ENCODE data around the gene DEFB116. TPM values are rescaled to one million over a fixed set of nuclear protein-coding genes. Genes with fewer than 3 reads are reported as not detected.

Gene DEFB116
- total and polyA plus RNA-seq, 2 of the 13 experiments (the other 11 are each of a cell fraction or from before 2014, with no cell fraction given): not detected

DNA sequence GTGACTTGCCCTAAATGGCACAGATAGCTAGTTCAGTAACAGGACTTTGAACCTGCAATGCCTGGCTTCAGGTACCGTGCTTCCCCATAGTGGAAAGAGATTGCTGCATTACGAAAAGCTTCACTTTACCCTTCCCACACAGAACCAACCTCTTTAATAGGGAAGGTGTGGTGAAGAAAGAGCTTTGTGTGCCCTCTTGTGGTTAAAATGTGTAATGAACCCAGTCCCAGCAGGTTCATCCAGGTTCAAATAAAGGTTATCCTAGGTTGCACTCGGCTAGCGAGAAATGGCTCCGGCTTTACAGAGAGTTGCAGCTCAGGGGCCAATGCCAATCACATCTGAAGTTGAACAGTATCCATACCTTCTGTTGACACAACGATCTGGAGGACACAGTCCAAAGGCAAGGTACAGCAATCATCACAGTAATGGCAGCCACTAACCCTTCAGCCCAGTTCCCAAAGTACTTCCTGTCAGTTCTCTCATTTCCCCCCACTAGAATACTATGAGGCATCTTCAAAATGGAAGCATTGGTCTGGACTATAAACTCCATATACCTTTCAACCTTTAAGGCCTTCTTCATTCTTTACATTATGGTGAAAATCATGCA lies 48.0 kb downstream of the DEFB116 start (continued):
- no peak for TF ChIP-seq HOXD1 (CRISPR knock-in tag; IDR thresholded peaks at IDR 0.05)
- TF ChIP-seq XRCC5 (optimal IDR thresholded peaks at IDR 0.05; ENCODE audit: low read length): peak; percentile 85
- TF ChIP-seq SMC3 (IDR thresholded peaks at IDR 0.05; ENCODE audit: low read length): peak; percentile 90
- TF ChIP-seq RARA (CRISPR knock-in tag; IDR thresholded peaks at IDR 0.05): peak; percentile 64; the same call in 1 of the 2 replicates
- TF ChIP-seq ZNF841 (CRISPR knock-in tag; IDR thresholded peaks at IDR 0.05; ENCODE audit: borderline replicate concordance): no peak
- TF ChIP-seq SNAI1 (CRISPR knock-in tag; IDR thresholded peaks at IDR 0.05; ENCODE audit: borderline replicate concordance): no peak
- TF ChIP-seq, protein P1, sequence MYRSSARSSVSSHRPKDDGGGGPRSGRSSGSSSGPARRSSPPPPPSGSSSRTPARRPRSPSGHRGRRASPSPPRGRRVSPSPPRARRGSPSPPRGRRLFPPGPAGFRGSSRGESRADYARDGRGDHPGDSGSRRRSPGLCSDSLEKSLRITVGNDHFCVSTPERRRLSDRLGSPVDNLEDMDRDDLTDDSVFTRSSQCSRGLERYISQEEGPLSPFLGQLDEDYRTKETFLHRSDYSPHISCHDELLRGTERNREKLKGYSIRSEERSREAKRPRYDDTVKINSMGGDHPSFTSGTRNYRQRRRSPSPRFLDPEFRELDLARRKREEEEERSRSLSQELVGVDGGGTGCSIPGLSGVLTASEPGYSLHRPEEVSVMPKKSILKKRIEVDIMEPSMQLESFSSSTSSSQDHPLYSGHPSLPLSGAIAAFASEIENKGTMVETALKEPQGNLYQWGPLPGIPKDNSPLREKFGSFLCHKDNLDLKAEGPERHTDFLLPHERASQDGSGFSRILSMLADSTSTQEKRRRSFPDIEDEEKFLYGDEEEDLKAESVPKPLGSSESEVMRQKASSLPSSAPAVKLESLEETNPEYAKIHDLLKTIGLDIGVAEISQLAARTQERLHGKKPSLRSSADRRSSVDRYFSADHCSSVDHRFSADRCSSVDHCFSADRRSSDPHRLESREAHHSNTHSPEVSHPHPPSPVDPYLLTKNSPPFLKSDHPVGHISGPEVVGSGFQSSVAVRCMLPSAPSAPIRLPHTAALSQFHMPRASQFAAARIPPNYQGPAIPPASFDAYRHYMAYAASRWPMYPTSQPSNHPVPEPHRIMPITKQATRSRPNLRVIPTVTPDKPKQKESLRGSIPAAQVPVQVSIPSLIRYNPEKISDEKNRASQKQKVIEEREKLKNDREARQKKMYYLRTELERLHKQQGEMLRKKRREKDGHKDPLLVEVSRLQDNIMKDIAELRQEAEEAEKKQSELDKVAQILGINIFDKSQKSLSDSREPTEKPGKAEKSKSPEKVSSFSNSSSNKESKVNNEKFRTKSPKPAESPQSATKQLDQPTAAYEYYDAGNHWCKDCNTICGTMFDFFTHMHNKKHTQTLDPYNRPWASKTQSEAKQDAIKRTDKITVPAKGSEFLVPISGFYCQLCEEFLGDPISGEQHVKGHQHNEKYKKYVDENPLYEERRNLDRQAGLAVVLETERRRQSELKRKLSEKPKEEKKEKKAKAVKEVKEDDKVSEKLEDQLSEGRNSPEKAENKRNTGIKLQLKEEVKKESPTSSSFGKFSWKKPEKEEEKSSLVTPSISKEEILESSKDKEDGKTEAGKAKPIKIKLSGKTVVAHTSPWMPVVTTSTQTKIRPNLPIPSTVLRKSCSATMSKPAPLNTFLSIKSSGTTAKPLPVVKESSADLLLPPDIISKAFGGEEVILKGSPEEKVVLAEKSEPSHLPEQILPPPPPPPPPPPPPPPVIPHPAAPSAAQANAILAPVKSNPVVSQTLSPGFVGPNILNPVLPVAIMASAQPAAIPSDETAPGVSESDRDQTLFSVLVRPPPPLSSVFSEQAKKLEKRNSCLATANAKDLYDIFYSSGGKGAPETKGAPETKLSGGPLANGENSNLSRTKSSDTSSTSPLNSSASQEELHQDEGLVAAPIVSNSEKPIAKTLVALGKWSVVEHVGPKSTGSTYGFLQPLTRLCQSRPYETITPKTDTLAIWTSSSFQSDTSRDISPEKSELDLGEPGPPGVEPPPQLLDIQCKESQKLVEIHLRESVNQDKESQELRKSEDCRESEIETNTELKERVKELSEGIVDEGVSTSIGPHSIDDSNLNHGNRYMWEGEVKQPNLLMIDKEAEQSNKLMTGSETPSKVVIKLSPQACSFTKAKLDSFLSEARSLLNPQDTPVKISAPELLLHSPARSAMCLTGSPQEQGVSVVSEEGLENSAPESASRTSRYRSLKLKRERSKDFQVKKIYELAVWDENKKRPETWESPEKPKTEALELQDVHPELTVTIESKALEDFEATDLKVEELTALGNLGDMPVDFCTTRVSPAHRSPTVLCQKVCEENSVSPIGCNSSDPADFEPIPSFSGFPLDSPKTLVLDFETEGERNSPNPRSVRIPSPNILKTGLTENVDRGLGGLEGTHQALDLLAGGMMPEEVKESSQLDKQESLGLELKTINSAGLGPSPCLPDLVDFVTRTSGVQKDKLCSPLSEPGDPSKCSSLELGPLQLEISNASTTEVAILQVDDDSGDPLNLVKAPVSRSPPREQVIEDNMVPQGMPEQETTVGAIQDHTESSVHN (CRISPR knock-in tag; IDR thresholded peaks at IDR 0.05): no peak
- TF ChIP-seq ZSCAN25 (CRISPR knock-in tag; IDR thresholded peaks at IDR 0.05): no peak
- TF ChIP-seq SUZ12 (IDR thresholded peaks at IDR 0.05; ENCODE audit: low read depth, low read length): 0 out of 2 replicates have a peak, but pooled peaks have one; percentile 13
- TF ChIP-seq, protein P2, sequence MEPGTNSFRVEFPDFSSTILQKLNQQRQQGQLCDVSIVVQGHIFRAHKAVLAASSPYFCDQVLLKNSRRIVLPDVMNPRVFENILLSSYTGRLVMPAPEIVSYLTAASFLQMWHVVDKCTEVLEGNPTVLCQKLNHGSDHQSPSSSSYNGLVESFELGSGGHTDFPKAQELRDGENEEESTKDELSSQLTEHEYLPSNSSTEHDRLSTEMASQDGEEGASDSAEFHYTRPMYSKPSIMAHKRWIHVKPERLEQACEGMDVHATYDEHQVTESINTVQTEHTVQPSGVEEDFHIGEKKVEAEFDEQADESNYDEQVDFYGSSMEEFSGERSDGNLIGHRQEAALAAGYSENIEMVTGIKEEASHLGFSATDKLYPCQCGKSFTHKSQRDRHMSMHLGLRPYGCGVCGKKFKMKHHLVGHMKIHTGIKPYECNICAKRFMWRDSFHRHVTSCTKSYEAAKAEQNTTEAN (CRISPR knock-in tag; conservative IDR thresholded peaks at IDR 0.05): no peak
- no peak for TF ChIP-seq ZSCAN21 (CRISPR knock-in tag; IDR thresholded peaks at IDR 0.05; ENCODE audit: borderline replicate concordance)
- TF ChIP-seq ZNF484 (CRISPR knock-in tag; IDR thresholded peaks at IDR 0.05; ENCODE audit: borderline replicate concordance, low read depth): no peak
- TF ChIP-seq STAG1 (CRISPR knock-in tag; IDR thresholded peaks at IDR 0.05): peak; percentile 80
- TF ChIP-seq, protein P3, sequence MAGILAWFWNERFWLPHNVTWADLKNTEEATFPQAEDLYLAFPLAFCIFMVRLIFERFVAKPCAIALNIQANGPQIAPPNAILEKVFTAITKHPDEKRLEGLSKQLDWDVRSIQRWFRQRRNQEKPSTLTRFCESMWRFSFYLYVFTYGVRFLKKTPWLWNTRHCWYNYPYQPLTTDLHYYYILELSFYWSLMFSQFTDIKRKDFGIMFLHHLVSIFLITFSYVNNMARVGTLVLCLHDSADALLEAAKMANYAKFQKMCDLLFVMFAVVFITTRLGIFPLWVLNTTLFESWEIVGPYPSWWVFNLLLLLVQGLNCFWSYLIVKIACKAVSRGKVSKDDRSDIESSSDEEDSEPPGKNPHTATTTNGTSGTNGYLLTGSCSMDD (CRISPR knock-in tag; IDR thresholded peaks at IDR 0.05): no peak
- peak; percentile 82 for TF ChIP-seq TEAD3 (CRISPR knock-in tag; optimal IDR thresholded peaks at IDR 0.05; ENCODE audit: borderline replicate concordance)
- no peak for TF ChIP-seq ZNF572 (CRISPR knock-in tag; IDR thresholded peaks at IDR 0.05)
- TF ChIP-seq, protein P4, sequence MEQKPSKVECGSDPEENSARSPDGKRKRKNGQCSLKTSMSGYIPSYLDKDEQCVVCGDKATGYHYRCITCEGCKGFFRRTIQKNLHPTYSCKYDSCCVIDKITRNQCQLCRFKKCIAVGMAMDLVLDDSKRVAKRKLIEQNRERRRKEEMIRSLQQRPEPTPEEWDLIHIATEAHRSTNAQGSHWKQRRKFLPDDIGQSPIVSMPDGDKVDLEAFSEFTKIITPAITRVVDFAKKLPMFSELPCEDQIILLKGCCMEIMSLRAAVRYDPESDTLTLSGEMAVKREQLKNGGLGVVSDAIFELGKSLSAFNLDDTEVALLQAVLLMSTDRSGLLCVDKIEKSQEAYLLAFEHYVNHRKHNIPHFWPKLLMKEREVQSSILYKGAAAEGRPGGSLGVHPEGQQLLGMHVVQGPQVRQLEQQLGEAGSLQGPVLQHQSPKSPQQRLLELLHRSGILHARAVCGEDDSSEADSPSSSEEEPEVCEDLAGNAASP (CRISPR knock-in tag; IDR thresholded peaks at IDR 0.05; ENCODE audit: borderline replicate concordance): peak; percentile 75; the same call in 1 of the 2 replicates
